Right kidney (tissue), 1 donor: ENCODE measurements around the gene SPOP.
"Not testable (repeated sequence)": the region's sequence is repeated elsewhere in the genome, so short reads cannot be mapped to it uniquely, and the experiment has no call there.

Experiments used
- DNase-seq: peaks from one replicate; pipeline ENCODE4 v3.0.0-alpha.2; 2016

SPOP gene

DNA sequence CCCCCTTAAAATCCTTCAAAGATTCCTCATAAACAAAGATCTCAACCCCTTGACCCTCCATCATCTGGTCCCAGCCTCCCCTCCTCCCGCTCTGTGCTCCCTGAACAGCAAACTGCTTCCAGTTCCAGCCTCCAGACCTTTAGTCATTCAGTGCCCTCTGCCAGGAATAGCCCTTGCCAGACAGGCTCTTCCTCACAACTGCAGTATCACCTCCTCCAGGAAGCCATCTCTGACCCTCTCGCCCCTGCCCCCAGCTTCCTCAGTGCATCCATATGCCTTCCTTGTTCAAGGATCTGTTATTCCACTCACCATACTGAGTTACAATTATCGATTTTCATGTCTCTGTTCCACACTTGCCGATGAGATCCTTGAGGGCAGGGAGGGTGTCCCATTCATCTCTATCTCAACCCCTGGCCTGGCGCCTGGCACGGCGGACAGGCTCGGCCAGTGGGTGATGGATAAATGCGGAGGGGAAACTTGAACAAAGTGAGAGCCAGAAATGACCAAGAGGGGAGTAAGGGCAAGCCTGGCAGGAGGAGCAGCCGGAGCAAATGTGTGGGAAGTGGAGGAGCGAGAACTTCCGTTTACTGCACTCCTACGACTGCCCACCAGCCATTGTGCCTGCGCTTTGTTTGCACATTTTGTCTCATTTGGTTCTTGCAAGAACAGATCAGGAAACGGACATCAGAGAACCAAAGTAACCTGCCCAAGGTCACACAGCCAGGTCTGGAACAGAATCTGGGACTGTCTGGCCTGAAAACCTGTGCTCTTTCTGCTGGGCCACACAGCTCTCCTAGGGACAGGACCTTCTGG is 104.2 kb downstream of the SPOP start:
- no peak for DNase-seq

GRCh38 chr17:49572806-49573420 is 105.0 kb downstream of the SPOP start:
- DNase-seq: no peak

DNA sequence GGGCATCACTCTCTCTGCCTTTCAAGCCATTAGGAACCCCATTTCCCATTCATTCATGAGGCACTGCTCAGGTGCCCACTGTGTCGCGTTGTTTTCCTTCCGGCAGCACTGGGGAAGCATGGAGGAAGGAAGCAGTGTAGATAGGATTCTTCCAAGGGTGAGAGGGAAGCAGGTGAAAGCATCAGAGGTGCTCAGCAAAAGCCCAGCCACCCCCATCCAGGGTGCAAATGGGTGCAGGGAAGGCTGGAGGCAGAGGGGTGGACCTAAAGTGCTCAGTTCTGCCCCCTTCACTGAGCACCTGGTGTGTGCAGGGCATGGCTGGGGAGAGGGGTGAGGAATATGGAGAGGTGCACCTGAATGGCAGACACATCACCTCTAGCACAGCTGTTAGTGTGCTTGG is 105.7 kb downstream of the SPOP start:
- no peak for DNase-seq

- DNase-seq: no peak
Observed at GRCh38 chr17:49571764-49572163, 106.1 kb downstream of the SPOP start.

DNA sequence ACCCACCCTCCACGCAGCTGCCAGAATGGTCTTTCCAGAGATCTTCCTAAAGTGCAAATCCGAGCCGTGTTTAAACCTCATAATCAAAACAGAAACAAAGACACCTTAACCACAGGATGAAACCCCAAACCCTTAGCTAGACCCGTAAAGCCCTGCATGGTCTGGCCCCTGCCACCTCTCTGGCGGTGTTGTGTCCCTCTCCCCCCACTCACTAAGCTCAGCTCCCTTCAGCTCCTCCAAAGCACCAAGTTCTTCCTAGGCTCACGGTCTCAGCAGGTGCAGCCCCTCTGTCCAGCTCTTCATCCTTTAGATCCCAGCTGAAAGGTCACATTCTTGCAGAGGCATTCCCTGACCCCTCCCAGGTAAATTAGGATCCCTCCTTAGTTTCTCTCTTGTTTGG is 106.6 kb downstream of the SPOP start:
- no peak for DNase-seq

GRCh38 chr17:49570540-49571242 is 107.2 kb downstream of the SPOP start:
- DNase-seq: no peak

DNA sequence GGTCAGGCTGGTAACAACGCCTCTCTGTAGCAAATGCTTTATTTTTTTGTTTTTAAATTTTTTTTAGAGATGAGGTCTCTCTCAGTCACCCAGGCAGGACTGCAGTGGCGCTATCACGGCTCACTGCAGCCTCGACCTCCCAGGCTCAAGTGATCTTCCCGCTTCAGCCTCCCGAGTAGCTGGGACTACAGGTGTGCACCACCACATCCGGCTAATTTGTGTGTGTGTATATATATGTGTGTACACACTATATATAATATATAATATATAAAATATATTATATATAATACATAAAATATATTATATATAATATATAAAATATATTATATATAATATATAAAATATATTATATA is 109.2 kb downstream of the SPOP start:
- not testable (repeated sequence) for DNase-seq

DNA sequence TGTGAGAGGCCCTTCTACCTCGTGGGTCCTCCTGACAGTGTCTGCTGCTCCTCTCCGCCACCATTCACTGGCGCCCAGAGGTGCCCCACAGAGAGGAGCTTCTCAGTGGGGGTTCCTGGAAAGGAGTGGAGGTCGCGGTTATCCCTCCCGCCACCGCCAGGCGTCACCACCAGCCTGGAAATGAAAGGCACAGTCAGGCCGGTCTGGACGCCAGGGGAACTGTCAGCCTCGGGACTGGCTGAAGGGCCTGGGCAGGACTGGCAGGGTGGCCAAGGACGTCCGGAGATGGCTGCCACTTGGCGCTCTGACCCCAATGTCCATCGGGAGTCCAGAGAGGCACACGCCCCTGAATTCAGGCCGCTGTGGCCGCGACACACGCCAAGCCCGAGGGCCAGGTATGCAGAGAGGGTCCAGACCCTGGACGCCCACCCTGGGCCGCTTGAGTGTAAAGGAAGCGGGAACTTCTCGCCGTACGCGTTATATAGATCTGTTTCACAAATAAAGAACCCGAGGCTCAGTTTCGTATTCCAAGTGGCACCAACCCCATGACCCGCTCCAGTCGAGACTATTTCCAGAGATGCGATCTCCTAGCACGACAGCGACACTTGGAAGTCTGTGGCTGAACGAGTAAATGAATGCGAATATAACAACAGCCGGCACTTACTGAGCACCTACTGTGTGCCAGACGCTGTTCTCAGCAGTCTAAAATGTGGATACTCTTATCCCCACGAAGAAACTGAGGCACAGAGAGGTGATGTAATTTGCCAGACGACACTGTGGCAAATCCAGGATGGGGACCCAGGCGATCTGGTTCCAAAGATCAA is 109.8 kb downstream of the SPOP start:
- DNase-seq: peak; percentile 82

DNA sequence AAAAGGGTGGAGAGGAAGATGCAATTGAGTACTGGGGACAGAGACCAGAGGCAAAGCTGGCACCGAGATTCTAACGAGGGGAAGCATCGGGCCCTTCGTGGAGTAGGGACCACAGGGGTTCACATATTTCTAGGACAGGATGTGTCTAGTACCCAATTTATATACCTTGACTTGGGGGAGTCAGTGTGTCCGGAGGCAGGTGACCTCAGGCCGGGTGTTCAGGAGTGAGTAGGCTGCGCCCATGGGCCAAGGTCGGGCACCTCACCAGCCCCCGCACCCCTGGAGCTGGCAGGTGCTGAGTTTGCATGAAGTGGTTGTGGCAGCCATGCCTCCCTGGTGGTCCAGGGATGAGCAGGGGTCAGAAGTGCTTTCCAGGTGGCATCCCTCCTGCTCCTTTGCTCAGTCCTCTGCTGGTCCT is 110.8 kb downstream of the SPOP start:
- DNase-seq: no peak

GRCh38 chr17:49566668-49567071 is 111.2 kb downstream of the SPOP start:
- no peak for DNase-seq

DNA sequence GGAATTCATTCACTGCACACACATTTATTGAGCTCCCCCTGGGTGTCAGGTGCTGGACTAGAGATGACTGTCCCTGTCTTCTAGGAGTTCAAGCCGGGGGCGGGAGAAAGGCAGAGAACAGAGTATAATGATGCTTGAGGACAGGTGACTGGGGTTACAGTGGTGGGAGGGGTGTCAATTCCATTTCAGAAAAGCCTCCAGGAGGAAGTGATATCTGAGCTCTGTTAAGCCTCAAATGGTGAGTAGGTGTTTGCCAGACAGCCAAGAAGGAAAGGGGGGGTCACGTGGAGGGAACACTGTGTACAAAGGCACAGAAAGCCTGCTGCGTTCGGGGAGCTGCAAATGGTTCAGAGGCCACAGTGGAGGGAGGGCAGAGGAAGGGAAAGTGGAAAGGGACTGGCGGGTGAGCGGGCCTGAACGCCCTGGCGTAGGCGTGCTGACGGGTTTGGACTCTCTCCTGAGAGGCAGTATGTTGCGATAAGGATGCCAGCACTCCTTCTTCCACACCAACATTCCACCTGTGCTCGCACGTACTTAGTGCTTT is 111.9 kb downstream of the SPOP start:
- DNase-seq: no peak

- DNase-seq: no peak
Observed at GRCh38 chr17:49564638-49565037, 113.3 kb downstream of the SPOP start.

GRCh38 chr17:49557312-49558024 is 120.4 kb downstream of the SPOP start:
- DNase-seq: no peak

DNA sequence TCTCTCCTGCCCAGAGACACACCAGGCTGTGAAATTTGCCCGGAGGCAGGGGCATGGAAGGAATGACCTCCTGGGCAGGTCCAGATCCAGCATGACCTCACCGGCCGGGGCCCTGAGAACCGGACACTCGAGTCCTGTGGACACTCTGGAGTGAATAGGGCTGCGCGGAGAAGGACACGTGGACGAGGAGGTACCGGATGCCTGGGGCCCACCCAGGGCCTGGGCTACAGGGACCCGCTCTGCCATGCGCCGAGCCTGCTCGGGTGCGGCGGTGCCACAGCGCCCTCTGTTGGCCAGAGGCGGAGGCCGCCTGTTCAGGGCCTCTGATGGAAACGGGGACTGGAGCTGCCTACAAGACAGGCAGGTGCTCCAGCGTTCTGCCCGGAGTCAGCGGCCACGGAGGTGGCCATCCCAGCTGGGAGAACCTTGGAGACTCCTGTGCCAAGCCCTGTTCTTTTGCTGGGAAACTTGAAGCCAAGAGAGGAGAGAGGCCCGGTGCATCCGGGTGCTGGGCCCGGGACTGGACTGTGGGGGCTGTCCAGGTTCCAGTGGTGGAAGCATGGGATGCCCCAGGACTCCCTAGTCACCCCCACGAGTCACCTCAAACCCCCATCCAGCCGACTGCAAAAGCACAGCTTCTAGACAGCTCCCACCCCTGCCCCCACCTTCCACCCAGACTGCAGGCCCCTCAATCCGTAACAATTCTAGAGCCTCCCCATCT is 121.5 kb downstream of the SPOP start:
- peak; percentile 76 for DNase-seq

DNA sequence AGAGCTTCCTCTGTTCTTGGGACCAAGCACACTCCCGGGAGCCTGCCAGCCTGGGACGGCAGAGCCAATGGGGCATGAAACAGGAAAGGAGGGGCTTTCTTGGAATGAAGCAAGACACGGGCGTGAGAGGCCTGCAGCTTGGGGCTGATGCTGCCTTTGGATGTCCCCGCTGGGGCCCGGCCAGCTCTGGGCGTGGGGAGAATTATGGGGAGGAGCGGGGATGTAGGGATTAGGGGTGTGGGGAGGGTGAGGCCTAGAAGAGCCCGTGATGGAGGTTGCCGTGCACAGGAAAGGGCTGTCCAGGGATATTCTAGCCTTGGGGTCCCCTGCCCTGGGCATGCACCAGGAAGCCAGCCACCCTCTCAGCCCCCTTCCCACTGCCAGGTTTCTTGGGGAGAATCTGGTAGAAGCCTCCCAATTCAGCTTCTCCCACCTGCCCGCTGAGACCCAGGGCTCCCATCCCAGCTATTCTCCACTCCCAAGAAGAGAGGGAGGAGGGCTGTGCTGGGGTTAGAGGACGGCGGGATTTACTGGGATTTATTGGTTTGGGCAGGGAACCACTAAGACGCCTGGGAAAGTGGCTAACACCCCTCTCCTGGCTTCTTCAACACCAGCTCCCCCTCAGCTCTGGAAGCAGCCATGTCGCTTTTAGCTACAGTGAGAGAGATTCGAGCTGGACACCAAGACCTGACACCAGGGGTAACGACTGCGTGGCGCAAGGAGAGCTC is 122.2 kb downstream of the SPOP start:
- DNase-seq: no peak

GRCh38 chr17:49554694-49555494 is 123.0 kb downstream of the SPOP start:
- no peak for DNase-seq

GRCh38 chr17:49553676-49554335 is 124.1 kb downstream of the SPOP start:
- DNase-seq: no peak

DNA sequence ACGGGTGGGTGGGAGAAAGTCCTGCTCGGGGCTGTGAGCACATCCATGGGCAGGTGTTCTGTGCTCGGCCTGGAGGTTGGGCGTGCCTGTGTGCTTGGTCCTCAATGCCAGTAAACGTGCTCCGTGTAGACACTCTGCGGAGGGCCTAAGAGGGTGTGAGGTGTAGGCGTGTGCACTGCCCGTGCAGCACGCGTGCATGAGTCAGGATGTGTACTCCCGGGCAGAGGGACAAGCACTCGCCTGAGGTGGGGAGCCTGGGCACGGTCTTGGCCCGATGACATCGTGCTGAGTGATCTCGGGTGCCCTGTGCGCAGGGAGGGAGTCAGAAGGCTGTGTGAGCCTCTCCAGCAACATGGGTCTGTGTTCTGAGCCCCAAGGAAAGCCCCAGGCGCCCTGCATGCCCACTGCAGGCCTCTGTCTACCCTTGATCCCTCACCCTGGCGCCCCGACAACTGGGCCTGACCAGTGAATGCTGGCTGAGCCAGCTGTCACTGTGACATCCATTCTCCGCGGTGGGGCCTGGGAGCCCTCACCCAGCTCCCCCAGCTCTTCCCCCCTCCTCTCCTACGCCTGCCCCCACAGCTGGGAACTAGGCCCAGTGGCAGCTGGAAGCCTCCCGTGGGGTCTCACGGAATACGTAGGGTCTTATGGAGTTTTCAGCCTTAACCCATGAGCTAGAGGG is 125.7 kb downstream of the SPOP start:
- no peak for DNase-seq
